Ishikawa (cell line): ENCODE results near the gene OGN.

ENCODE experiments used
- CEBPB ChIP-seq: IDR thresholded peaks from 2 replicates; pipeline ENCODE4 v1.6.1; 2012
- CREB1 ChIP-seq: IDR thresholded peaks from 2 replicates; pipeline ENCODE4 v1.6.1; 2012; ENCODE audit warnings: low read depth
- EGR1 ChIP-seq: IDR thresholded peaks from 2 replicates; pipeline ENCODE4 v1.6.1; 2012
- EP300 ChIP-seq: IDR thresholded peaks from 2 replicates; pipeline ENCODE4 v1.6.1; 2012; ENCODE audit warnings: borderline replicate concordance
- MAX ChIP-seq: IDR thresholded peaks from 2 replicates; pipeline ENCODE4 v1.6.1; 2012
- RAD21 ChIP-seq: IDR thresholded peaks from 2 replicates; pipeline ENCODE4 v1.6.1; 2012; ENCODE audit warnings: low read depth
- REST ChIP-seq: IDR thresholded peaks from 2 replicates; pipeline ENCODE4 v1.6.1; 2012; ENCODE audit warnings: low read depth, mild to moderate bottlenecking
- TAF1 ChIP-seq: IDR thresholded peaks from 2 replicates; pipeline ENCODE4 v1.6.1; 2012; ENCODE audit warnings: low read depth, mild to moderate bottlenecking
- TCF12 ChIP-seq: IDR thresholded peaks from 2 replicates; pipeline ENCODE4 v1.6.1; 2012; ENCODE audit warnings: low read depth
- TF ChIP-seq, protein P1 (sequence below): IDR thresholded peaks from 2 replicates; pipeline ENCODE4 v1.6.1; 2012

DNA sequence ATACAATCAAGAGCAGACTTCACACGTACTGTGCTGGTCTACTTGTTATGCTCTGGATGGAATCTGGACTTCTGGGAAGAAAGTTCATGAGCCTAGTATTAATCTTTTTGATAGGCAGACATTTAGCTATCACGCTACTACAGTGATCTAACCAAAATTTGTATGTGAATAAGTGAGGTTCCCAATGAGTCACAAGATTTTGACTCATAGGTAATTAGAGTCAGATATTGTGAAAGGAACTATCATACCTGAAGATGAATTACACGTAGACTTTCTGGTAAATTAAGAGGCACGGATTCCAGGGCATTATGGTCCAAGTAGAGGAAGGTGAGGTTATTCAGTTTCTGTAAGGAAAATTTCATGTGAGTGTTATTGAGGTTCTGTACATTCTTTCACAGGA is 18.4 kb downstream of the OGN start:
- TF ChIP-seq EGR1 (no peak), MAX (no peak), RAD21 (no peak), REST (no peak), TAF1 (no peak), CREB1 (no peak), CEBPB (no peak), TCF12 (no peak), EP300 (no peak)
- TF ChIP-seq, protein P1, sequence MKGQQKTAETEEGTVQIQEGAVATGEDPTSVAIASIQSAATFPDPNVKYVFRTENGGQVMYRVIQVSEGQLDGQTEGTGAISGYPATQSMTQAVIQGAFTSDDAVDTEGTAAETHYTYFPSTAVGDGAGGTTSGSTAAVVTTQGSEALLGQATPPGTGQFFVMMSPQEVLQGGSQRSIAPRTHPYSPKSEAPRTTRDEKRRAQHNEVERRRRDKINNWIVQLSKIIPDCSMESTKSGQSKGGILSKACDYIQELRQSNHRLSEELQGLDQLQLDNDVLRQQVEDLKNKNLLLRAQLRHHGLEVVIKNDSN: no peak
